Gastrocnemius medialis (tissue), 4 donors: Measurements from ENCODE around the gene SUSD3.

Source experiments
- POLR2A ChIP-seq, 2 donors: fragments of 450-650 bp; IDR thresholded peaks; one replicate each; pipeline ENCODE4 v1.6.1; 2017; ENCODE audit warnings: antibody characterized with exemption in 2 of 2, mild to moderate bottlenecking in 2 of 2, moderate library complexity in 2 of 2
- TF ChIP-seq, protein P1 (sequence below), 5 experiments: fragments of 450-650 bp in 3 of 5; fragments of 200-600 bp in 2 of 5; sonication (generic) in 2 of 5; IDR thresholded peaks in 4 of 5; conservative IDR thresholded peaks in 1 of 5; 1 replicate in 4 of 5; 2 replicates in 1 of 5; pipeline ENCODE4 v1.5.1; 2016 to 2019; ENCODE audit warnings: antibody characterized with exemption in 5 of 5, mild to moderate bottlenecking in 3 of 5, moderate library complexity in 3 of 5

DNA sequence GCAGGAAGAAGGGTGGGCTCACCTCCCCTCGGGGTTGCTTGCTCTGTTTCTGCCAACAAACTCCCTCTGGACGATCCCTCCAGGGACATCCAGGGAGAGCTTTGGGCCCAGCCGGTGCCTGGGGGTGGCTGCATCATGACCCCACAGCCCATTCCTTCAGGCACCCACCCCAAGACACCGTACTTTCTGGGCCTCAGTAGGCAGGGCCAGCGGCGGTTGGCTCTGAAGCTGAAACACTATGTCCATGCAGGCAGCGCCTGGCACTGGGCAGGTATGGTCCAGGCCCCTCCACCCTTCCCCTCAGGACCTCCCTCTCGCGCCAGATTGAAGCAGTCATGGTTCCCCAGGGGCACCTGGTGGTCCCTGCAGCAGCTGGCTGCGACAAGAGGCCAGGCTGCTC, 18.5 kb upstream of the SUSD3 start:
- no peak for TF ChIP-seq POLR2A (IDR thresholded peaks at IDR 0.05)
- TF ChIP-seq, protein P1, sequence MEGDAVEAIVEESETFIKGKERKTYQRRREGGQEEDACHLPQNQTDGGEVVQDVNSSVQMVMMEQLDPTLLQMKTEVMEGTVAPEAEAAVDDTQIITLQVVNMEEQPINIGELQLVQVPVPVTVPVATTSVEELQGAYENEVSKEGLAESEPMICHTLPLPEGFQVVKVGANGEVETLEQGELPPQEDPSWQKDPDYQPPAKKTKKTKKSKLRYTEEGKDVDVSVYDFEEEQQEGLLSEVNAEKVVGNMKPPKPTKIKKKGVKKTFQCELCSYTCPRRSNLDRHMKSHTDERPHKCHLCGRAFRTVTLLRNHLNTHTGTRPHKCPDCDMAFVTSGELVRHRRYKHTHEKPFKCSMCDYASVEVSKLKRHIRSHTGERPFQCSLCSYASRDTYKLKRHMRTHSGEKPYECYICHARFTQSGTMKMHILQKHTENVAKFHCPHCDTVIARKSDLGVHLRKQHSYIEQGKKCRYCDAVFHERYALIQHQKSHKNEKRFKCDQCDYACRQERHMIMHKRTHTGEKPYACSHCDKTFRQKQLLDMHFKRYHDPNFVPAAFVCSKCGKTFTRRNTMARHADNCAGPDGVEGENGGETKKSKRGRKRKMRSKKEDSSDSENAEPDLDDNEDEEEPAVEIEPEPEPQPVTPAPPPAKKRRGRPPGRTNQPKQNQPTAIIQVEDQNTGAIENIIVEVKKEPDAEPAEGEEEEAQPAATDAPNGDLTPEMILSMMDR (IDR thresholded peaks at IDR 0.05 in 4 of 5, conservative IDR thresholded peaks at IDR 0.05 in 1 of 5) = no peak
